GM10266 (cell line): ENCODE results near the gene KIAA1671.

Experiments used
- DNase-seq: peaks from one replicate; pipeline ENCODE4 v3.0.0; 2012; ENCODE audit errors: extremely low spot score
- CTCF ChIP-seq: IDR thresholded peaks from 2 replicates; pipeline ENCODE4 v1.5.1; 2012; ENCODE audit warnings: mild to moderate bottlenecking, low read depth; ENCODE audit not compliant: control insufficient read depth, insufficient read depth; ENCODE audit errors: missing control alignments

The KIAA1671 gene

GRCh38 chr22:25127318-25127717, 174.8 kb downstream of the KIAA1671 start:
- no peak for TF ChIP-seq CTCF
- DNase-seq = no peak

GRCh38 chr22:25130462-25130861, 177.9 kb downstream of the KIAA1671 start:
- TF ChIP-seq CTCF = no peak
- no peak for DNase-seq

- TF ChIP-seq CTCF = no peak
- no peak for DNase-seq
Observed at GRCh38 chr22:25131198-25131887, 178.8 kb downstream of the KIAA1671 start.

DNA sequence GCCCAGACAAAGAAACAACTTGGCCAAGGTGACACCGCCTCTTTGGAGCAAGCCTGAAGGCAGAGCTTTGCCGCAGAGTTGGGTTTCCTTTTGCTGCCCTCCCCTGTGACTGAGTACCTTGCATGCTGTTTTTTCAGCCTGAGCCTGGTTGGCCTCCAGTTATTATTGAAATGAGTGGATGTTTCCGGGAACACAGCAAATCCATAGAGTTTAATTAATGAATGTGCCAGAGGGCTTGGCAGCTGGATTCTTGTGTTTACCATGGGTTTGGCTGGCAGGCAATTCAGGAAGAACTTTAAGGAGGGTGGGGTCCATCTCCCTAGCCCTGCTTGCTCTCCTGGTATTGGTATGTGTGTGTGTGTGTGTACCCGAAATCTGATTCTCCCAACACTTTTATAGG, 181.5 kb downstream of the KIAA1671 start:
- no peak for DNase-seq
- TF ChIP-seq CTCF = no peak

DNA sequence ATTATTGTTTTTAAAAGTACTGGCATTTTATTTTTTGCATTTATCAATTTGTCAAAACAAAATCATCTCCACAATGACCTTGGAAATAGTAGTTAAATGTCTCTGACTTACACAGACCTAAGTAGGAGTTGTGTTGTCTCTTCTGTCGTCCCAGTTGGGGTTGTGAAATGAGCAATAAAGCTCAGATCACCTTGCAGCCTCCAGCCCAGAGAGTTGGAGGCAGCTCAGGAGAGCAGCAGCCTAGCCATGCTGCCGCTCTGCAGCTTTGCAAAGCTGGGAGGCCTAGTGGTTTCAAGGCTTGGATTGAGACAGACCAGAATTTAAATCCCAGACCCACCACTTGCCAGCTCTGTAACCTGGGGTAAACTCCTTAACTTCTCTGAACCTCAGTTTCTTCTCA, 181.9 kb downstream of the KIAA1671 start:
- no peak for DNase-seq
- TF ChIP-seq CTCF = no peak

DNA sequence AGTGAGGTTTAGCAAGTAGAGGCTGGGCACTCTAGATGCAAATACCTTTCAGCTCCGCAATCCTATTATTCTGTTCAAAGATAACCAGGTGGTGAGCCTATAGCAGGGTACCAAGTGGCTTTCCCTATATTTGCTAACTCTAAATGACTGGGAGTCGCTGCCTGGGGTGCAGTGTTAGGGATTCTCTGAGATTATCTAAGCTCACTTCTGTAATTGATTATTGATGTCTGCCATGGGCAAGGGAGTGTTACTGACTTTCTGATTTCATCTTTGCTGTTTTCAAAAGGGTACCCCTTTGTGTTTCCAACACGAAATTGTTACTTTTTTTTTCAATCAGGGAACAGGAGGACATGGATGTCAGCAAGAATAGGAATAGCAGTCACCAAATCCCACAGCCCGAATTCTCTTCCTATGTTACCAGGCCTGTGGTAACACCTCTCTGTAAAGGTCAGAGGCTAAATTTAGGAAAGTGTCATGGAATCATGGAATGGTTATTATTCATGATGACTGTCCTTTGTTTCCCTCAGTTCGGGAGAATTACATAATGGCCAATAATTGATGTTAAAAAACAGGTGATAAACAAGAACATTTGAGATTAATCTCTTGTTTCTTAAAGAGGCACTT, 184.5 kb downstream of the KIAA1671 start:
- no peak for TF ChIP-seq CTCF

GRCh38 chr22:25137577-25138525, 185.3 kb downstream of the KIAA1671 start:
- no peak for DNase-seq
- TF ChIP-seq CTCF = no peak

More for the DNA sequence above, 184.5 kb downstream of the KIAA1671 start:
- DNase-seq = no peak
